ENCODE data around the gene DNAJB6.

- TF ChIP-seq EP300 (IDR thresholded peaks at IDR 0.05) (no peak), CTCF (IDR thresholded peaks at IDR 0.05) (no peak), POLR2A (IDR thresholded peaks at IDR 0.05) (no peak)
These were observed 82.2 kb downstream of the DNAJB6 start for GRCh38 chr7:157419035-157419293.

Measured in stomach (tissue), 4 donors.